OCI-LY1 (cell line): Measurements from ENCODE around the gene TPCN2.

Experiments
- H2AFZ ChIP-seq: fragments of 200-600 bp; sonication (generic), shearing (Covaris generic); 2 replicates; pipeline ENCODE4 v1.6.0; 2014; ENCODE audit warnings: antibody characterized with exemption, mild to moderate bottlenecking, low read length
- H3F3A ChIP-seq: fragments of 200-600 bp; sonication (generic), shearing (Covaris generic); 2 replicates; pipeline ENCODE4 v1.6.0; 2014; ENCODE audit warnings: mild to moderate bottlenecking, antibody characterized with exemption, low read length, moderate library complexity; ENCODE audit not compliant: insufficient read depth
- H3K27ac ChIP-seq: fragments of 200-600 bp; sonication (generic); 2 replicates; pipeline ENCODE4 v1.5.1; 2014; ENCODE audit warnings: low read length, mixed run types, mild to moderate bottlenecking, low read depth; ENCODE audit not compliant: poor library complexity, severe bottlenecking
- H3K27me3 ChIP-seq: fragments of 200-600 bp; sonication (generic); 2 replicates; pipeline ENCODE4 v1.6.0; 2014; ENCODE audit warnings: antibody characterized with exemption, mild to moderate bottlenecking, low read length, moderate library complexity; ENCODE audit not compliant: insufficient read depth
- H3K36me3 ChIP-seq: fragments of 200-600 bp; sonication (generic); 2 replicates; pipeline ENCODE4 v1.6.1; 2014; ENCODE audit warnings: mild to moderate bottlenecking, antibody characterized with exemption, low read length, moderate library complexity, mixed read lengths; ENCODE audit not compliant: insufficient read depth
- H3K4me1 ChIP-seq: fragments of 200-600 bp; sonication (generic); 2 replicates; pipeline ENCODE4 v1.5.1; 2014; ENCODE audit warnings: mild to moderate bottlenecking, low read length, moderate library complexity; ENCODE audit not compliant: insufficient read depth, severe bottlenecking
- H3K4me2 ChIP-seq: fragments of 200-600 bp; sonication (generic), shearing (Covaris generic); 2 replicates; pipeline ENCODE4 v1.6.1; 2014; ENCODE audit warnings: low read length
- H3K4me3 ChIP-seq: fragments of 200-600 bp; sonication (generic); 2 replicates; pipeline ENCODE4 v1.5.1; 2014; ENCODE audit warnings: low read length, low read depth, mild to moderate bottlenecking, mixed read lengths; ENCODE audit not compliant: poor library complexity, severe bottlenecking
- H3K79me2 ChIP-seq: fragments of 200-600 bp; shearing (Covaris generic); 2 replicates; pipeline ENCODE4 v1.6.1; 2016; ENCODE audit warnings: mixed run types, low read length, mixed read lengths; ENCODE audit not compliant: insufficient read depth
- H3K9ac ChIP-seq: fragments of 200-600 bp; sonication (generic), shearing (Covaris generic); 2 replicates; pipeline ENCODE4 v1.6.1; 2014; ENCODE audit warnings: mild to moderate bottlenecking, low read length, mixed read lengths
- H3K9me2 ChIP-seq: fragments of 200-600 bp; sonication (generic), shearing (Covaris generic); 2 replicates; pipeline ENCODE4 v1.6.1; 2014; ENCODE audit warnings: low read depth, mild to moderate bottlenecking, low read length, mixed read lengths
- H3K9me3 ChIP-seq: fragments of 200-600 bp; shearing (Covaris generic); 2 replicates; pipeline ENCODE4 v1.6.1; 2014; ENCODE audit warnings: low read length, mixed read lengths
- H4K20me1 ChIP-seq: fragments of 200-600 bp; sonication (generic), shearing (Covaris generic); 2 replicates; pipeline ENCODE4 v1.6.0; 2016; ENCODE audit warnings: mild to moderate bottlenecking, low read length; ENCODE audit not compliant: insufficient read depth
- CTCF ChIP-seq: fragments of 200-600 bp; sonication (generic), shearing (Covaris generic); IDR thresholded peaks from 2 replicates; pipeline ENCODE4 v1.5.1; 2017; ENCODE audit warnings: mild to moderate bottlenecking, antibody characterized with exemption, low read length, moderate library complexity, mixed read lengths
- EZH2 ChIP-seq: fragments of 200-600 bp; sonication (generic), shearing (Covaris generic); IDR thresholded peaks from 2 replicates; pipeline ENCODE4 v1.8.0; 2017; ENCODE audit warnings: borderline replicate concordance, mixed run types, mild to moderate bottlenecking, antibody characterized with exemption, low read length, moderate library complexity, mixed read lengths

The TPCN2 gene

GRCh38 chr11:69010964-69011623 is 37.6 kb upstream of the TPCN2 start:
- no peaks in the 10 kb centered on the region for H3K9me2 ChIP-seq
- H3K27me3 ChIP-seq, result no peaks in the 10 kb centered on the region
- H3K4me2 ChIP-seq, result no peak overlapping the region
- no peaks in the 10 kb centered on the region for H3K9me3 ChIP-seq
- H3K4me1 ChIP-seq, result no peaks in the 10 kb centered on the region
- no peaks in the 10 kb centered on the region for H3K36me3 ChIP-seq
- no peak overlapping the region for H2AFZ ChIP-seq
- H3K27ac ChIP-seq, result no peak overlapping the region
- H3F3A ChIP-seq, result no peaks in the 10 kb centered on the region
- H3K79me2 ChIP-seq, result no peaks in the 10 kb centered on the region
- TF ChIP-seq EZH2 (no peak), CTCF (no peak)
- H3K4me3 ChIP-seq, result no peak overlapping the region
- H3K9ac ChIP-seq, result no peak overlapping the region
- H4K20me1 ChIP-seq, result no peaks in the 10 kb centered on the region

GRCh38 chr11:69011624-69012091 is 37.1 kb upstream of the TPCN2 start:
- no peaks in the 10 kb centered on the region for H4K20me1 ChIP-seq
- no peaks in the 10 kb centered on the region for H3K27me3 ChIP-seq
- no peaks in the 10 kb centered on the region for H3K79me2 ChIP-seq
- no peak overlapping the region for H3K4me3 ChIP-seq
- H3K9me2 ChIP-seq, result no peaks in the 10 kb centered on the region
- TF ChIP-seq EZH2 (no peak), CTCF (no peak)
- no peaks in the 10 kb centered on the region for H3K36me3 ChIP-seq
- no peak overlapping the region for H3K4me2 ChIP-seq
- H2AFZ ChIP-seq, result no peak overlapping the region
- no peak overlapping the region for H3K27ac ChIP-seq
- H3K9ac ChIP-seq, result no peak overlapping the region
- H3K9me3 ChIP-seq, result no peaks in the 10 kb centered on the region
- no peaks in the 10 kb centered on the region for H3K4me1 ChIP-seq
- no peaks in the 10 kb centered on the region for H3F3A ChIP-seq

GRCh38 chr11:69012092-69013008 is 36.4 kb upstream of the TPCN2 start:
- Histone ChIP-seq H3K4me3 (no peak overlapping the region), H3K4me1 (no peaks in the 10 kb centered on the region)
- no peak for TF ChIP-seq EZH2
- no peak for TF ChIP-seq CTCF

More at GRCh38 chr11:69012092-69013008, 36.4 kb upstream of the TPCN2 start:
- H3F3A ChIP-seq, result no peaks in the 10 kb centered on the region
- H2AFZ ChIP-seq, result no peak overlapping the region
- no peaks in the 10 kb centered on the region for H3K36me3 ChIP-seq
- H4K20me1 ChIP-seq, result no peaks in the 10 kb centered on the region
- no peak overlapping the region for H3K27ac ChIP-seq
- H3K9ac ChIP-seq, result no peak overlapping the region
- no peaks in the 10 kb centered on the region for H3K79me2 ChIP-seq
- H3K27me3 ChIP-seq, result no peaks in the 10 kb centered on the region
- H3K9me2 ChIP-seq, result no peaks in the 10 kb centered on the region
- H3K9me3 ChIP-seq, result no peaks in the 10 kb centered on the region
- no peak overlapping the region for H3K4me2 ChIP-seq
